Fibroblast of lung (primary cell): ENCODE results near the gene PPP1R9B. TPM values are rescaled to one million over a fixed set of nuclear protein-coding genes. Genes with fewer than 3 reads are reported as not detected.

Source experiments
- DNase-seq, 2 donors: peaks; one replicate each; pipeline versions ENCODE4 v3.0.0 to v3.0.0-alpha.2; 2010; ENCODE audit warnings: low read depth in 2 of 2
- H2AFZ ChIP-seq: 2 replicates; pipeline ENCODE4 v1.5.1; 2012; ENCODE audit warnings: low read length, control low read depth, inconsistent platforms
- H3K27ac ChIP-seq: 2 replicates; pipeline ENCODE4 v1.5.1; 2011; ENCODE audit warnings: low read length, control low read depth; ENCODE audit not compliant: insufficient read depth
- H3K27me3 ChIP-seq: 2 replicates; pipeline ENCODE4 v1.5.1; 2011; ENCODE audit warnings: mild to moderate bottlenecking, low read length; ENCODE audit not compliant: control insufficient read depth, insufficient read depth
- H3K36me3 ChIP-seq: 2 replicates; pipeline ENCODE4 v1.5.1; 2011; ENCODE audit warnings: low read length; ENCODE audit not compliant: control insufficient read depth, insufficient read depth
- H3K4me1 ChIP-seq: 2 replicates; pipeline ENCODE4 v1.5.1; 2011; ENCODE audit warnings: low read length; ENCODE audit not compliant: control insufficient read depth, insufficient read depth; ENCODE audit errors: extremely low read depth
- H3K4me2 ChIP-seq: 2 replicates; pipeline ENCODE4 v1.5.1; 2011; ENCODE audit warnings: low read length, control low read depth; ENCODE audit not compliant: insufficient read depth; ENCODE audit errors: extremely low read depth
- H3K4me3 ChIP-seq, 4 experiments: fragments of 200-600 bp in 1 of 4; sonication (generic) in 1 of 4; replicated peaks in 1 of 4; 2 replicates each; pipeline ENCODE4 v1.5.1; 2011 to 2016; ENCODE audit warnings: low read length in 4 of 4, low read depth in 3 of 4, mild to moderate bottlenecking in 3 of 4, control low read depth in 2 of 4, inconsistent platforms in 1 of 4, mixed read lengths in 1 of 4; ENCODE audit not compliant: insufficient read depth in 1 of 4; ENCODE audit errors: control extremely low read depth in 1 of 4
- H3K79me2 ChIP-seq: 2 replicates; pipeline ENCODE4 v1.5.1; 2012; ENCODE audit warnings: mild to moderate bottlenecking, low read length, inconsistent platforms; ENCODE audit not compliant: control insufficient read depth, insufficient read depth
- H3K9ac ChIP-seq: 2 replicates; pipeline ENCODE4 v1.5.1; 2011; ENCODE audit warnings: mild to moderate bottlenecking, low read length, control low read depth; ENCODE audit not compliant: insufficient read depth
- H3K9me3 ChIP-seq: 2 replicates; pipeline ENCODE4 v1.5.1; 2012; ENCODE audit warnings: low read depth, low read length; ENCODE audit not compliant: control insufficient read depth, insufficient read depth
- H4K20me1 ChIP-seq: 2 replicates; pipeline ENCODE4 v1.5.1; 2011; ENCODE audit warnings: low read length; ENCODE audit not compliant: control insufficient read depth, insufficient read depth; ENCODE audit errors: extremely low read depth
- CTCF ChIP-seq, 2 donors: IDR thresholded peaks in 1 of 2; conservative IDR thresholded peaks in 1 of 2; 1 replicate in 1 of 2; 2 replicates in 1 of 2; pipeline ENCODE4 v1.5.1; 2011 to 2012; ENCODE audit warnings: low read length in 2 of 2, control low read depth in 1 of 2, inconsistent platforms in 1 of 2, low read depth in 1 of 2, mild to moderate bottlenecking in 1 of 2
- EZH2 ChIP-seq: IDR thresholded peaks from 2 replicates; pipeline ENCODE4 v1.5.1; 2012; ENCODE audit warnings: low read length, control low read depth, mild to moderate bottlenecking; ENCODE audit errors: missing control alignments
- polyA plus RNA-seq, 2 donors: library from polyadenylated mRNA; depleted of rRNA in 1 of 2; stranded (reverse) in 1 of 2; unstranded in 1 of 2; fragments of >200 nt; gene quantifications; 2 replicates each; pipeline ENCODE4 v1.2.1, GENCODE V29; 2011 to 2012; ENCODE audit warnings: missing spikeins in 1 of 2
- total RNA-seq: library from RNA; depleted of rRNA; stranded (reverse); fragments of >200 nt; gene quantifications from 2 replicates; pipeline ENCODE4 v1.2.1, GENCODE V29; 2014

The PPP1R9B gene
- total and polyA plus RNA-seq, 2 donors (not counting 1 experiment from before 2014, with no cell fraction given) = 22.1 to 41.5 TPM

- no peak overlapping the region for H3K4me2 ChIP-seq
- no peaks in the 10 kb centered on the region for H3K9me3 ChIP-seq
- TF ChIP-seq EZH2 (no peak), CTCF (conservative IDR thresholded peaks at IDR 0.05 in 1 of 2, IDR thresholded peaks at IDR 0.05 in 1 of 2; ENCODE audit: low read depth in 1 of 2, low read length in 2 of 2) (no peak)
- no peaks in the 10 kb centered on the region for H4K20me1 ChIP-seq
- H3K27ac ChIP-seq = no peak overlapping the region
- H3K79me2 ChIP-seq = no peaks in the 10 kb centered on the region
- no peak overlapping the region for H2AFZ ChIP-seq
- H3K4me3 ChIP-seq = no peak overlapping the region
- no peaks in the 10 kb centered on the region for H3K4me1 ChIP-seq
- no peak for DNase-seq
- no peak overlapping the region for H3K9ac ChIP-seq
- no peaks in the 10 kb centered on the region for H3K27me3 ChIP-seq
- H3K36me3 ChIP-seq = no peaks in the 10 kb centered on the region
Measured at GRCh38 chr17:50125420-50125997, 25.0 kb downstream of the PPP1R9B start.

- Histone ChIP-seq H3K36me3 (no peaks in the 10 kb centered on the region), H3K27ac (no peak overlapping the region), H3K4me2 (no peak overlapping the region), H3K4me3 (peak overlapping the region in 1 of 4 experiments; percentile 10), H4K20me1 (no peaks in the 10 kb centered on the region), H3K9me3 (no peaks in the 10 kb centered on the region), H3K9ac (no peak overlapping the region), H3K4me1 (no peaks in the 10 kb centered on the region), H3K79me2 (no peaks in the 10 kb centered on the region), H2AFZ (peak overlapping the region; percentile 27), H3K27me3 (no peaks in the 10 kb centered on the region)
- DNase-seq = peak in 1 of 2 donors; percentile 41
- TF ChIP-seq EZH2 = no peak
Measured at GRCh38 chr17:50123649-50124349, 26.7 kb downstream of the PPP1R9B start.

DNA sequence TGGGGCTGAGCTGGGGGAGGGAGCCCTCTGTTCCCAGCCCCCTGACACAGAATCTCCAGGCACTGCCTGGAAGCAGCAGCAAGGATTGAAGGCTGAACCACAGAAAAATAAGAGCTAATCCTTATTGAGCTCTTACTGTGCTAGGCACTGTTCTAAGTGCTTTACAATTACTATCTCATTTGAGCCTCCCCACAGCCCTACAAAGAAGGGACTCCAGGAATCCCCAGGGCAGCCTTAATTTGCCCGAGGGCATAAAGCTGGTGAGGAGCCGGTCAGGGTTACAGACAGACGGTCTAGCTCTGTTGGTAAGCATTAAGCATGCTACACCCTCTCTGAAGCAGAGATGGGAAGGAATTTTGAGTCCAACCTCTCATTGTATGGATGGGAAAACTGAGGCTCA, 27.5 kb downstream of the PPP1R9B start:
- Histone ChIP-seq H3K79me2 (no peaks in the 10 kb centered on the region), H3K9me3 (no peaks in the 10 kb centered on the region), H2AFZ (no peak overlapping the region), H3K9ac (no peak overlapping the region), H3K4me2 (no peak overlapping the region), H3K27ac (no peak overlapping the region), H4K20me1 (no peaks in the 10 kb centered on the region), H3K4me1 (no peaks in the 10 kb centered on the region), H3K27me3 (peaks cover 3% of the 10 kb centered on the region), H3K4me3 (no peak overlapping the region), H3K36me3 (no peaks in the 10 kb centered on the region)
- TF ChIP-seq EZH2 (no peak), CTCF (conservative IDR thresholded peaks at IDR 0.05 in 1 of 2, IDR thresholded peaks at IDR 0.05 in 1 of 2; ENCODE audit: low read depth in 1 of 2, low read length in 2 of 2) (no peak)
- no peak for DNase-seq
